Heart left ventricle (tissue), 16 donors: Measurements from ENCODE around the gene VEGFC. TPM values are rescaled to one million over a fixed set of nuclear protein-coding genes. Genes with fewer than 3 reads are reported as not detected.

Experiments used
- ATAC-seq, 4 donors: fragments of 200-7000 bp; cut with Tn5 transposase; one replicate each; pipeline ENCODE4 v1.9.1; 2020 to 2022; ENCODE audit warnings: moderate library complexity in 4 of 4, mild to moderate bottlenecking in 3 of 4, moderate number of reproducible peaks in 1 of 4
- DNase-seq, 5 donors: peaks; one replicate each; pipeline ENCODE4 v3.0.0-alpha.2; 2020
- H3K27ac ChIP-seq, 12 donors: fragments of 200-600 bp; sonication (generic) in 4 of 12; one replicate each; pipeline versions ENCODE4 v1.5.0 to v1.8.0; 2016 to 2022; ENCODE audit warnings: mild to moderate bottlenecking in 2 of 12
- H3K27me3 ChIP-seq, 9 donors: fragments of 200-600 bp; sonication (generic) in 2 of 9; one replicate each; pipeline versions ENCODE4 v1.5.1 to v1.8.0; 2016 to 2022; ENCODE audit warnings: mild to moderate bottlenecking in 3 of 9
- H3K36me3 ChIP-seq, 9 donors: fragments of 200-600 bp; sonication (generic) in 2 of 9; one replicate each; pipeline versions ENCODE4 v1.5.0 to v1.8.0; 2018 to 2022; ENCODE audit warnings: mild to moderate bottlenecking in 2 of 9
- H3K4me1 ChIP-seq, 12 donors: fragments of 200-600 bp; sonication (generic) in 4 of 12; one replicate each; pipeline versions ENCODE4 v1.5.0 to v1.8.0; 2016 to 2022; ENCODE audit warnings: mild to moderate bottlenecking in 3 of 12
- H3K4me3 ChIP-seq, 12 donors: fragments of 200-600 bp; sonication (generic) in 4 of 12; one replicate each; pipeline versions ENCODE4 v1.5.0 to v1.8.0; 2017 to 2022; ENCODE audit warnings: mild to moderate bottlenecking in 9 of 12, moderate library complexity in 4 of 12
- H3K9me3 ChIP-seq, 12 donors: fragments of 200-600 bp; sonication (generic) in 4 of 12; one replicate each; pipeline versions ENCODE4 v1.5.0 to v1.8.0; 2016 to 2022; ENCODE audit warnings: mild to moderate bottlenecking in 1 of 12
- CTCF ChIP-seq, 12 donors: fragments of 200-600 bp; sonication (generic) in 4 of 12; IDR thresholded peaks; one replicate each; pipeline versions ENCODE4 v1.5.0 to v1.8.0; 2018 to 2022; ENCODE audit warnings: antibody characterized with exemption in 12 of 12, mild to moderate bottlenecking in 5 of 12
- POLR2A ChIP-seq, 2 donors: fragments of 450-650 bp; IDR thresholded peaks; one replicate each; pipeline ENCODE4 v1.6.1; 2017; ENCODE audit warnings: antibody characterized with exemption in 2 of 2, mild to moderate bottlenecking in 2 of 2, moderate library complexity in 2 of 2
- WGBS, 4 donors: extraction: QIAGEN DNeasy Blood & Tissue Kit in 2 of 4; methylation state at CpG; one replicate each; pipeline versions ENCODE4 v1.1.5 to v1.1.7; 2013 to 2018; 5-methylcytosine and 5-hydroxymethylcytosine counted together
- intact Hi-C, 10 donors: fragments of 100-400 bp; cut with DNase I; formaldehyde crosslinking; loops; one replicate each; pipeline versions ENCODE4 v1.11.1 to v1.14.2; 2022
- polyA plus RNA-seq, 2 donors: library from polyadenylated mRNA; stranded (reverse); fragments of 200-250 nt; gene quantifications; one replicate each; pipeline ENCODE4 v1.2.3, GENCODE V29; 2013
- total RNA-seq, 9 donors: library from RNA; depleted of rRNA in 2 of 9; stranded (reverse); fragments of >200 nt in 2 of 9; fragmentation: NEBNext Ultra II Directional in 3 of 9; extraction: Animal tissue kit (Norgen Biotek cat#: 25700) in 3 of 9; gene quantifications; one replicate each; pipeline versions ENCODE4 v1.1.0 to v1.2.4, GENCODE V29; 2016 to 2023
- donor health status: ischemic (EF 13 %, LVEDD 7.1; RV severe dilation, severe dysfunction).
- donor health status: healthy with polysubstance abuse.
- donor health status: DM: no; HTN: yes; CAD: no.
- donor health status: DM: no; HTN: no; CAD: no.
- donor health status: ischemic (EF 25% LVEDD 6.9; RV normal size, moderate dysfunction).
- donor health status: ischemic (EF 25% LVEDD 5.7; RV mildly dilated, moderate dysfunction).
- donor health status: healthy.
- donor health status: DM: yes; HTN: yes; CAD: no.
- donor health status: ischemic (EF 35%, LVEDD 5.7; RV mildly dilated, moderate dysfunction).
- donor health status: nonischemic (EF 11% LVEDD 7.7; RV severe dilation, severe dysfunction).
- donor health status: DM: yes; HTN: yes; CAD: no.
- donor health status: PGD.
- donor health status: ischemic (EF 29% LVEDD 5.4; RV normal size, mild dysfunction).
- donor health status: nonischemic (EF 23%, LVEDD 6.1; RV moderate dilation, normal function).

VEGFC gene
- total and polyA plus RNA-seq, 11 donors = 4.0 to 16.0 (median 7.4) TPM

- peaks cover 0 to 3% (median 0%) of the 10 kb centered on the region in 12 donors for H3K4me1 ChIP-seq
- ATAC-seq (no peak), DNase-seq (no peak)
- intact Hi-C loops = no loop called here
- H3K9me3 ChIP-seq = no peaks in the 10 kb centered on the region
- no peak overlapping the region for H3K4me3 ChIP-seq
- no peaks in the 10 kb centered on the region for H3K27me3 ChIP-seq
- H3K27ac ChIP-seq = no peak overlapping the region
- WGBS, 4 donors = 50 to 54% (median 52%) methylated on average over 4 of the region's 4 CpGs
- no peak for TF ChIP-seq POLR2A (IDR thresholded peaks at IDR 0.05)
- no peak for TF ChIP-seq CTCF (IDR thresholded peaks at IDR 0.05)
- H3K36me3 ChIP-seq = no peaks in the 10 kb centered on the region
Observed at GRCh38 chr4:176741253-176741652, 51.5 kb downstream of the VEGFC start.

GRCh38 chr4:176735300-176735699, 57.4 kb downstream of the VEGFC start:
- Histone ChIP-seq H3K4me3 (no peak overlapping the region), H3K27me3 (no peaks in the 10 kb centered on the region), H3K4me1 (peaks cover 0 to 2% (median 0%) of the 10 kb centered on the region in 12 donors), H3K36me3 (no peaks in the 10 kb centered on the region), H3K27ac (no peak overlapping the region), H3K9me3 (no peaks in the 10 kb centered on the region)
- no peak for ATAC-seq
- DNase-seq = no peak
- TF ChIP-seq CTCF (IDR thresholded peaks at IDR 0.05) (no peak), POLR2A (IDR thresholded peaks at IDR 0.05) (no peak)
- 61 to 81% (median 67%) methylated on average over 2 of the region's 2 CpGs for WGBS, 4 donors
- intact Hi-C loops = no loop called here

- intact Hi-C loops = no loop called here
- 52 to 67% (median 58%) methylated on average over 4 of the region's 4 CpGs for WGBS, 4 donors
- Histone ChIP-seq H3K27ac (no peak overlapping the region), H3K4me1 (peaks cover 0 to 4% (median 0%) of the 10 kb centered on the region in 12 donors), H3K36me3 (no peaks in the 10 kb centered on the region), H3K4me3 (no peak overlapping the region), H3K27me3 (no peaks in the 10 kb centered on the region), H3K9me3 (no peaks in the 10 kb centered on the region)
- no peak for ATAC-seq
- DNase-seq = no peak
- TF ChIP-seq POLR2A (IDR thresholded peaks at IDR 0.05) (no peak), CTCF (IDR thresholded peaks at IDR 0.05) (no peak)
Observed at GRCh38 chr4:176734461-176734860, 58.3 kb downstream of the VEGFC start.

- whole genome bisulfite sequencing, 4 donors = 76 to 85% (median 80%) methylated on average over 3 of the region's 3 CpGs
- intact Hi-C loops = no loop called here
- no peak for DNase-seq
- no peak for ATAC-seq
- no peaks in the 10 kb centered on the region for H3K27me3 ChIP-seq
- TF ChIP-seq POLR2A (IDR thresholded peaks at IDR 0.05) (no peak), CTCF (IDR thresholded peaks at IDR 0.05) (no peak)
- H3K27ac ChIP-seq = no peak overlapping the region
- no peak overlapping the region for H3K4me3 ChIP-seq
- peaks cover 0 to 17% (median 3%) of the 10 kb centered on the region in 12 donors for H3K4me1 ChIP-seq
- no peaks in the 10 kb centered on the region for H3K9me3 ChIP-seq
- no peaks in the 10 kb centered on the region for H3K36me3 ChIP-seq
Observed at GRCh38 chr4:176729489-176729888, 63.2 kb downstream of the VEGFC start.
